Gastroesophageal sphincter (tissue), 3 donors: Measurements from ENCODE around the gene SFT2D2.

Experiments
- EP300 ChIP-seq: sonication (generic); formaldehyde crosslinking; IDR thresholded peaks from one replicate; pipeline ENCODE4 v1.6.1; 2017; ENCODE audit warnings: antibody characterized with exemption, mild to moderate bottlenecking
- POLR2A ChIP-seq, 2 donors: fragments of 450-650 bp; IDR thresholded peaks; one replicate each; pipeline ENCODE4 v1.6.1; 2017; ENCODE audit warnings: antibody characterized with exemption in 2 of 2, mild to moderate bottlenecking in 2 of 2, moderate library complexity in 1 of 2
- POLR2AphosphoS5 ChIP-seq: sonication (generic); formaldehyde crosslinking; IDR thresholded peaks from one replicate; pipeline ENCODE4 v1.6.1; 2017; ENCODE audit warnings: antibody characterized with exemption
- TF ChIP-seq, protein P1 (sequence below), 4 experiments: fragments of 200-600 bp in 2 of 4; fragments of 450-650 bp in 2 of 4; sonication (generic) in 1 of 4; IDR thresholded peaks; one replicate each; pipeline ENCODE4 v1.5.1; 2017 to 2019; ENCODE audit warnings: antibody characterized with exemption in 4 of 4, mild to moderate bottlenecking in 2 of 4, moderate library complexity in 2 of 4

DNA sequence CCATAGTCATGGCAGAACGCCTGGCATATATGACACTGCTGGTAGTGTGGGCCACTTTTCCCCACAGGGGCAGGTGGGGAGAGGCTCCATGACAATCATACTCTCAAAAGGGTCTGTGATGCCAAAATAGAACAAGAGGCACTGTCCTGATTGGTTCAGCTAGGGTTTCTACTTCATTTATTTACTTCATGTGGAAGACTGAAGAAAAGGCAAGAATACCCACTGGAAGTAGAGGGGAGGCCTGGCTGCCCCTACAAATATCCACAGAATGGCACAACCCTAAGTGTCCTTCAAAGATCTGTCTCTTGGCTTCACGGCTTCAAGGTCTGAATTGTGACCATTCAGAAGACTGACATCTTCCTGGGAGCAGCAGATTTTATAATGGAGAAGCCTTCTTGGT is 4.5 kb upstream of the SFT2D2 start:
- TF ChIP-seq EP300 (no peak), POLR2A (IDR thresholded peaks at IDR 0.05) (no peak), POLR2AphosphoS5 (no peak)
- TF ChIP-seq, protein P1, sequence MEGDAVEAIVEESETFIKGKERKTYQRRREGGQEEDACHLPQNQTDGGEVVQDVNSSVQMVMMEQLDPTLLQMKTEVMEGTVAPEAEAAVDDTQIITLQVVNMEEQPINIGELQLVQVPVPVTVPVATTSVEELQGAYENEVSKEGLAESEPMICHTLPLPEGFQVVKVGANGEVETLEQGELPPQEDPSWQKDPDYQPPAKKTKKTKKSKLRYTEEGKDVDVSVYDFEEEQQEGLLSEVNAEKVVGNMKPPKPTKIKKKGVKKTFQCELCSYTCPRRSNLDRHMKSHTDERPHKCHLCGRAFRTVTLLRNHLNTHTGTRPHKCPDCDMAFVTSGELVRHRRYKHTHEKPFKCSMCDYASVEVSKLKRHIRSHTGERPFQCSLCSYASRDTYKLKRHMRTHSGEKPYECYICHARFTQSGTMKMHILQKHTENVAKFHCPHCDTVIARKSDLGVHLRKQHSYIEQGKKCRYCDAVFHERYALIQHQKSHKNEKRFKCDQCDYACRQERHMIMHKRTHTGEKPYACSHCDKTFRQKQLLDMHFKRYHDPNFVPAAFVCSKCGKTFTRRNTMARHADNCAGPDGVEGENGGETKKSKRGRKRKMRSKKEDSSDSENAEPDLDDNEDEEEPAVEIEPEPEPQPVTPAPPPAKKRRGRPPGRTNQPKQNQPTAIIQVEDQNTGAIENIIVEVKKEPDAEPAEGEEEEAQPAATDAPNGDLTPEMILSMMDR (IDR thresholded peaks at IDR 0.05): no peak
